SK-N-SH treated with all-trans-retinoic acid at 6 μM for 48 hours (cell line): ENCODE results near the gene ZMYM2.

ENCODE experiments used
- BACH2 ChIP-seq: fragments of 250-450 bp; sonication (Bioruptor Pico); IDR thresholded peaks from 2 replicates; pipeline ENCODE4 v1.9.0; 2021; ENCODE audit warnings: mild to moderate bottlenecking, borderline replicate concordance
- ESRRG ChIP-seq: fragments of 250-450 bp; sonication (Bioruptor Pico); IDR thresholded peaks from 2 replicates; pipeline ENCODE4 v1.6.1; 2021; ENCODE audit warnings: mild to moderate bottlenecking
- GLIS3 ChIP-seq: fragments of 250-450 bp; sonication (Bioruptor Pico); IDR thresholded peaks from 2 replicates; pipeline ENCODE4 v1.5.0; 2020; ENCODE audit warnings: mild to moderate bottlenecking, moderate library complexity
- ZFP3 ChIP-seq: fragments of 250-450 bp; sonication (Bioruptor Pico); IDR thresholded peaks from 2 replicates; pipeline ENCODE4 v1.5.0; 2020; ENCODE audit warnings: mild to moderate bottlenecking, moderate library complexity
- ZFP30 ChIP-seq: fragments of 450-650 bp; formaldehyde crosslinking; IDR thresholded peaks from 2 replicates; pipeline ENCODE4 v1.5.0; 2022; ENCODE audit warnings: mild to moderate bottlenecking, moderate library complexity
- ZNF70 ChIP-seq: fragments of 450-650 bp; formaldehyde crosslinking; IDR thresholded peaks from 2 replicates; pipeline ENCODE4 v1.5.0; 2020; ENCODE audit warnings: mild to moderate bottlenecking, moderate library complexity
- TF ChIP-seq, protein P1 (sequence below): fragments of 250-450 bp; sonication (Bioruptor Pico); IDR thresholded peaks from 2 replicates; pipeline ENCODE4 v1.8.0; 2020; ENCODE audit warnings: mild to moderate bottlenecking, moderate library complexity, borderline replicate concordance

DNA sequence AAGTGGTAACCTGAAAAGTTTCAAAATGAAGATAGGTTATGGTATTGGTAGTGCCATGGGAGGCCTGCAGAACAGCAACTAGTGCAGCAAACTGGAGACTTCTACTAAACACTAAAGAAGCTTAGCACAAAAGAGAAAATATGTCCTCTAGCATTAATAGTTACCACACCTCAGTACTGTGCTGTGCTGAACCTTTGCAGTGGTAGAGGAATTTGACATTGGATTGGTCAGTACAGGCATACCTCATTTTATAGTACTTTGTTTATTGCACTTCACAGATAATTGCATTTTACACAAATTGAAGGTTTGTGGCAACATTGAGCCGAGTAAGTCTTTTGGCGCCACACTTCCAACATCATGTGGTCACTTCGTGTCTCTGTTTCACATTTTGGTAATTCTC, 40.4 kb downstream of the ZMYM2 start:
- TF ChIP-seq ZFP3 (CRISPR knock-in tag) (no peak), GLIS3 (CRISPR knock-in tag) (no peak), ZNF70 (no peak), ESRRG (no peak), BACH2 (CRISPR knock-in tag) (no peak), ZFP30 (CRISPR knock-in tag) (no peak)
- TF ChIP-seq, protein P1, sequence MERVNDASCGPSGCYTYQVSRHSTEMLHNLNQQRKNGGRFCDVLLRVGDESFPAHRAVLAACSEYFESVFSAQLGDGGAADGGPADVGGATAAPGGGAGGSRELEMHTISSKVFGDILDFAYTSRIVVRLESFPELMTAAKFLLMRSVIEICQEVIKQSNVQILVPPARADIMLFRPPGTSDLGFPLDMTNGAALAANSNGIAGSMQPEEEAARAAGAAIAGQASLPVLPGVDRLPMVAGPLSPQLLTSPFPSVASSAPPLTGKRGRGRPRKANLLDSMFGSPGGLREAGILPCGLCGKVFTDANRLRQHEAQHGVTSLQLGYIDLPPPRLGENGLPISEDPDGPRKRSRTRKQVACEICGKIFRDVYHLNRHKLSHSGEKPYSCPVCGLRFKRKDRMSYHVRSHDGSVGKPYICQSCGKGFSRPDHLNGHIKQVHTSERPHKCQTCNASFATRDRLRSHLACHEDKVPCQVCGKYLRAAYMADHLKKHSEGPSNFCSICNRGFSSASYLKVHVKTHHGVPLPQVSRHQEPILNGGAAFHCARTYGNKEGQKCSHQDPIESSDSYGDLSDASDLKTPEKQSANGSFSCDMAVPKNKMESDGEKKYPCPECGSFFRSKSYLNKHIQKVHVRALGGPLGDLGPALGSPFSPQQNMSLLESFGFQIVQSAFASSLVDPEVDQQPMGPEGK (CRISPR knock-in tag): no peak
